ENCODE results near the gene IL36RN. TPM values are rescaled to one million over a fixed set of nuclear protein-coding genes. Genes with fewer than 3 reads are reported as not detected.

The IL36RN gene
- total RNA-seq, 1 experiment from 2014 or later = not detected

- no peak overlapping the region for H3K4me3 ChIP-seq (ENCODE audit: low read length)
- no peaks in the 10 kb centered on the region for H3K9me3 ChIP-seq (ENCODE audit: low read length)
- no peak overlapping the region for H3K4me2 ChIP-seq (ENCODE audit: low read depth, low read length, poor library complexity, severe bottlenecking)
- H3K27ac ChIP-seq (ENCODE audit: low read length) = no peak overlapping the region
- no peak for DNase-seq
- no peaks in the 10 kb centered on the region for H4K20me1 ChIP-seq (ENCODE audit: insufficient read depth, low read depth, low read length)
- no peak overlapping the region for H2AFZ ChIP-seq (ENCODE audit: low read length)
- no peaks in the 10 kb centered on the region for H3K9me2 ChIP-seq (replicated peaks; ENCODE audit: insufficient read depth, low read length)
- H3K79me2 ChIP-seq (ENCODE audit: low read length) = no peaks in the 10 kb centered on the region
- H3K9ac ChIP-seq (ENCODE audit: low read length) = no peak overlapping the region
- no peaks in the 10 kb centered on the region for H3K27me3 ChIP-seq (ENCODE audit: low read length)
- H3K4me1 ChIP-seq (ENCODE audit: low read length) = peaks cover 3% of the 10 kb centered on the region; the same call in 1 of the 2 replicates
- H3K36me3 ChIP-seq (ENCODE audit: insufficient read depth, low read length) = no peaks in the 10 kb centered on the region
These were observed 20.1 kb downstream of the IL36RN start for GRCh38 chr2:113079131-113079530.

DNA sequence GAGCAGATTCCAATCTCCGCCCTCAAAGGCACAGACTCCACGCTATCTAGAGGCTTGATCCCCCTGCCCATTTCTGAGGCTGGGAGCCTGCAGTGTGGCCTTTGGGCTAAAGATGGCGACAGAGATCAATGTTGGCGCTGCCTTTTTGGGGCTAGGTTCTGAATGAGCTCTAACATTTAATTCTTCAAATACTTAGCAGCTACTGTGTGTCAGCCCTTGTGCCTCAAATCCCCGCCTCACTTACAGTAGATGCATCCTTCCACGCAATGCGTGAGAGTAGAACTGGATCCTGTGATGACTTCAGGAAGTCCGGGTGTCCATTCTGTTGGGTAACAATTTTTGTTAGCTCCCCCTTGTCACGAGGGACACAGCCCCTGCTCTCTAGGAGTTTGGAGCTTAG lies 21.1 kb downstream of the IL36RN start:
- H3K9me3 ChIP-seq (ENCODE audit: low read length) = no peaks in the 10 kb centered on the region
- no peaks in the 10 kb centered on the region for H3K9me2 ChIP-seq (replicated peaks; ENCODE audit: insufficient read depth, low read length)
- no peak overlapping the region for H3K9ac ChIP-seq (ENCODE audit: low read length)
- H3K4me1 ChIP-seq (ENCODE audit: low read length) = peaks cover 3% of the 10 kb centered on the region; the same call in 1 of the 2 replicates
- no peak overlapping the region for H2AFZ ChIP-seq (ENCODE audit: low read length)
- no peaks in the 10 kb centered on the region for H4K20me1 ChIP-seq (ENCODE audit: insufficient read depth, low read depth, low read length)
- H3K4me2 ChIP-seq (ENCODE audit: low read depth, low read length, poor library complexity, severe bottlenecking) = no peak overlapping the region
- H3K79me2 ChIP-seq (ENCODE audit: low read length) = no peaks in the 10 kb centered on the region
- H3K4me3 ChIP-seq (ENCODE audit: low read length) = no peak overlapping the region
- H3K36me3 ChIP-seq (ENCODE audit: insufficient read depth, low read length) = no peaks in the 10 kb centered on the region
- no peak overlapping the region for H3K27ac ChIP-seq (ENCODE audit: low read length)
- DNase-seq = peak; percentile 73
- H3K27me3 ChIP-seq (ENCODE audit: low read length) = no peaks in the 10 kb centered on the region

GRCh38 chr2:113081488-113082210 lies 22.7 kb downstream of the IL36RN start:
- no peaks in the 10 kb centered on the region for H3K9me2 ChIP-seq (replicated peaks; ENCODE audit: insufficient read depth, low read length)
- H4K20me1 ChIP-seq (ENCODE audit: insufficient read depth, low read depth, low read length) = no peaks in the 10 kb centered on the region
- H3K9ac ChIP-seq (ENCODE audit: low read length) = no peak overlapping the region
- no peaks in the 10 kb centered on the region for H3K9me3 ChIP-seq (ENCODE audit: low read length)
- no peak overlapping the region for H3K4me3 ChIP-seq (ENCODE audit: low read length)
- H2AFZ ChIP-seq (ENCODE audit: low read length) = no peak overlapping the region
- no peak overlapping the region for H3K4me2 ChIP-seq (ENCODE audit: low read depth, low read length, poor library complexity, severe bottlenecking)
- no peaks in the 10 kb centered on the region for H3K36me3 ChIP-seq (ENCODE audit: insufficient read depth, low read length)
- no peak for DNase-seq
- H3K79me2 ChIP-seq (ENCODE audit: low read length) = no peaks in the 10 kb centered on the region
- H3K4me1 ChIP-seq (ENCODE audit: low read length) = peaks cover 3% of the 10 kb centered on the region; the same call in 1 of the 2 replicates
- no peaks in the 10 kb centered on the region for H3K27me3 ChIP-seq (ENCODE audit: low read length)
- no peak overlapping the region for H3K27ac ChIP-seq (ENCODE audit: low read length)

DNA sequence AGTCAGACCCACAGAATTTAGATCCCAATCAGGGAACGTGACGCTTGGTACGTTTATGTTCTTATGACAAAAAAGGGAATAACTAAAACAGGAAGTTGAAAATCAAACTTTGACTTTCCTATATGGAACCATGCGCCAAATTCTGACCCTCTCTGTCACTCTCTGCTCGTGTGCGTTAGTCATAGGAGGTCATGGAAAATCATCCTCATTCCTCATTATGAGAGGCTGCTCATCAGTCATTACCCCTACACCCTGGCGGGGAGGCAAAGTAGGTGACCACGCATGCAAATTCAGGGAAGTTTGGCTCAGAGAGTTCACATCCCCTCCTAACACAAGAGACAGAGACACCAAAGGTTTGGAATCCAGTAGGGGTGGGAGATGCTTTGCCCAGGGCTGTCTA lies 24.3 kb downstream of the IL36RN start:
- Histone ChIP-seq H3K4me1 (ENCODE audit: low read length) (peaks cover 3% of the 10 kb centered on the region; the same call in 1 of the 2 replicates), H3K27ac (ENCODE audit: low read length) (no peak overlapping the region), H2AFZ (ENCODE audit: low read length) (no peak overlapping the region), H3K9me3 (ENCODE audit: low read length) (no peaks in the 10 kb centered on the region), H4K20me1 (ENCODE audit: insufficient read depth, low read depth, low read length) (no peaks in the 10 kb centered on the region), H3K9me2 (replicated peaks; ENCODE audit: insufficient read depth, low read length) (no peaks in the 10 kb centered on the region), H3K27me3 (ENCODE audit: low read length) (no peaks in the 10 kb centered on the region), H3K36me3 (ENCODE audit: insufficient read depth, low read length) (no peaks in the 10 kb centered on the region), H3K9ac (ENCODE audit: low read length) (no peak overlapping the region), H3K4me2 (ENCODE audit: low read depth, low read length, poor library complexity, severe bottlenecking) (no peak overlapping the region), H3K4me3 (ENCODE audit: low read length) (no peak overlapping the region), H3K79me2 (ENCODE audit: low read length) (no peaks in the 10 kb centered on the region)
- no peak for DNase-seq

DNA sequence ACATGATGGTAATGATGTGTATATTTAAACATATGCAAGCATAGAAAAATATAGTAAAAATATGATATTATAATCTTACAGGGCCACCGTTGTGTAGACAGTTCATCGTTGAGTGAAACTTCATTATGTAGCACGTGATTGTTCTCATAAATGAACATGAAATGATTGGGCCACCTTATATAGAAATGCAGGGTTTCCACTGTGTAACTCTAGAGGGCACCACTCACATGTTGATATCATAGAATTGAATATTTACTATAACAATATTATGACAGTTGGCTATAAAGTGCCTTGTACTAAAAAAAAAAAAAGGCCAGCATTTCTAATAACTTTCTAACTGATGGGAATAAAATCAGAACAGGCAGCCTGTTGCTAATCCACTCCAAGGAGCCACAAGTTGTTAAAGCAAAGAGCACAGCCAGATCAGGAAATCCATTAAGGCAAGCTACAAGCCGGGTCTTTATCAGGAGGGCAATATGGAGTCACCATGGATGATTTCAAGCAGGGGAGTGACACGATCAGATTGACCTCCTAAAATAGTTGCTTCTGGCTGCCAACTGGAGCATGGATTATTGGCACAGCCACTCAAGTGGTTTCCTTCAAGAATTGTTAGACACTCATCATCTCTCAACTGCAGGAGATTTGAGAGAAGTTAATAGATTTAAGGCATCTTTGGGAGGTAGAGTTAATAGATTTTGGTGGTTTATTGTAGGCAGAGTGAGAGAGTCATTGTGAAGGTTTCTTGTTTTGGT lies 25.4 kb downstream of the IL36RN start:
- Histone ChIP-seq H3K4me2 (ENCODE audit: low read depth, low read length, poor library complexity, severe bottlenecking) (no peak overlapping the region), H3K27me3 (ENCODE audit: low read length) (no peaks in the 10 kb centered on the region), H3K9me3 (ENCODE audit: low read length) (no peaks in the 10 kb centered on the region), H4K20me1 (ENCODE audit: insufficient read depth, low read depth, low read length) (no peaks in the 10 kb centered on the region), H3K4me1 (ENCODE audit: low read length) (peaks cover 3% of the 10 kb centered on the region; the same call in 1 of the 2 replicates), H3K36me3 (ENCODE audit: insufficient read depth, low read length) (no peaks in the 10 kb centered on the region), H3K79me2 (ENCODE audit: low read length) (no peaks in the 10 kb centered on the region), H2AFZ (ENCODE audit: low read length) (no peak overlapping the region), H3K9ac (ENCODE audit: low read length) (no peak overlapping the region), H3K4me3 (ENCODE audit: low read length) (no peak overlapping the region), H3K27ac (ENCODE audit: low read length) (no peak overlapping the region), H3K9me2 (replicated peaks; ENCODE audit: insufficient read depth, low read length) (no peaks in the 10 kb centered on the region)
- peak; percentile 65 for DNase-seq

DNA sequence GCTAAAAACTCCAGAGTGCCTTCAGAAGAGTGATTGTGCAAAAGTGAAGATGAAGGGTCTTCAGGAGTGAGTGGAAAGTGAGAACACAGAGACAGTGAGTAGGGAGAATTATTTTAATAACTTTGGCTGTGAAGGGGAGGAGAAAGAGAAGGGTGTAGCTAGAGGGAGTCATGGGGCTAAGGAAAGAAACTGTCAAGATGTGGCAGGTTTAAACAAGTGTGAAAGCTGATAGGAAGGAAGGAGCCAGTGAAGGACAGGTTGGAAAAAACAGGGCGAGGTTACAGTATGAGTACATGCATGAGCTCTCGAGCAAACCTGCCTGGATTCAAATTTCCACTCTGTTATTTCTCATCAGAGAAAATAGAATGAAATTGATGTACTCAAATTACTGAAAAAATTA lies 26.5 kb downstream of the IL36RN start:
- H3K4me1 ChIP-seq (ENCODE audit: low read length) = peaks cover 3% of the 10 kb centered on the region; the same call in 1 of the 2 replicates
- H2AFZ ChIP-seq (ENCODE audit: low read length) = no peak overlapping the region
- H3K36me3 ChIP-seq (ENCODE audit: insufficient read depth, low read length) = no peaks in the 10 kb centered on the region
- no peak overlapping the region for H3K27ac ChIP-seq (ENCODE audit: low read length)
- no peaks in the 10 kb centered on the region for H4K20me1 ChIP-seq (ENCODE audit: insufficient read depth, low read depth, low read length)
- H3K9me2 ChIP-seq (replicated peaks; ENCODE audit: insufficient read depth, low read length) = no peaks in the 10 kb centered on the region
- H3K9me3 ChIP-seq (ENCODE audit: low read length) = no peaks in the 10 kb centered on the region
- no peak overlapping the region for H3K4me2 ChIP-seq (ENCODE audit: low read depth, low read length, poor library complexity, severe bottlenecking)
- no peak overlapping the region for H3K4me3 ChIP-seq (ENCODE audit: low read length)
- no peaks in the 10 kb centered on the region for H3K27me3 ChIP-seq (ENCODE audit: low read length)
- H3K79me2 ChIP-seq (ENCODE audit: low read length) = no peaks in the 10 kb centered on the region
- H3K9ac ChIP-seq (ENCODE audit: low read length) = no peak overlapping the region
- DNase-seq = no peak

GRCh38 chr2:113088213-113088992 lies 29.4 kb downstream of the IL36RN start:
- Histone ChIP-seq H3K79me2 (ENCODE audit: low read length) (no peaks in the 10 kb centered on the region), H3K4me1 (ENCODE audit: low read length) (peaks cover 2% of the 10 kb centered on the region; the same call in 1 of the 2 replicates), H3K9me3 (ENCODE audit: low read length) (no peaks in the 10 kb centered on the region), H3K9me2 (replicated peaks; ENCODE audit: insufficient read depth, low read length) (no peaks in the 10 kb centered on the region), H3K9ac (ENCODE audit: low read length) (no peak overlapping the region), H3K4me2 (ENCODE audit: low read depth, low read length, poor library complexity, severe bottlenecking) (no peak overlapping the region), H3K27me3 (ENCODE audit: low read length) (no peaks in the 10 kb centered on the region), H3K27ac (ENCODE audit: low read length) (no peak overlapping the region), H4K20me1 (ENCODE audit: insufficient read depth, low read depth, low read length) (no peaks in the 10 kb centered on the region), H3K4me3 (ENCODE audit: low read length) (no peak overlapping the region), H3K36me3 (ENCODE audit: insufficient read depth, low read length) (no peaks in the 10 kb centered on the region), H2AFZ (ENCODE audit: low read length) (no peak overlapping the region)
- no peak for DNase-seq

DNA sequence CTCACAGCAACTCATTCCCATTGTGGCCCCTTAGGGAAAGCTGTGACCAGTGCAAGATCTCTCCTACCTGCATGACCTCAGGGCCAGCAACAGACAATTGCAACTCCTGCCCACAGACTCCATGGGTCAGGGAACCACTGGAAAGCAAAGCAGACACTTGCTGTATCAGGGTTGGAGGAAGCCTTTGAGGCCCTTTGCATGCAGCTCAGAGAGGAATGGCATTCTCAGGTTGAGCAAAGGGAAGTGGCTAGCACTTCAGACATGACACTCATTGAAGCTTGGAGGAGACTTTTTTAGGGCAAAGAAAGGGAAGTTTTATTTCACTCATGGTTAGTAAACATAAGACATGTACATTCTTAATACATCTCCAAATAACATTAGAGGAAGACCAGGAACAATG lies 30.9 kb downstream of the IL36RN start:
- no peak for DNase-seq

More for the DNA sequence above, 30.9 kb downstream of the IL36RN start:
- Histone ChIP-seq H4K20me1 (ENCODE audit: insufficient read depth, low read depth, low read length) (no peaks in the 10 kb centered on the region), H3K9me2 (replicated peaks; ENCODE audit: insufficient read depth, low read length) (no peaks in the 10 kb centered on the region), H3K36me3 (ENCODE audit: insufficient read depth, low read length) (no peaks in the 10 kb centered on the region), H3K9ac (ENCODE audit: low read length) (no peak overlapping the region), H3K4me3 (ENCODE audit: low read length) (no peak overlapping the region), H3K27me3 (ENCODE audit: low read length) (no peaks in the 10 kb centered on the region), H3K27ac (ENCODE audit: low read length) (no peak overlapping the region), H2AFZ (ENCODE audit: low read length) (no peak overlapping the region), H3K79me2 (ENCODE audit: low read length) (no peaks in the 10 kb centered on the region), H3K9me3 (ENCODE audit: low read length) (no peaks in the 10 kb centered on the region), H3K4me1 (ENCODE audit: low read length) (no peaks in the 10 kb centered on the region), H3K4me2 (ENCODE audit: low read depth, low read length, poor library complexity, severe bottlenecking) (no peak overlapping the region)
